ENCODE data around the gene RELL2.

DNA sequence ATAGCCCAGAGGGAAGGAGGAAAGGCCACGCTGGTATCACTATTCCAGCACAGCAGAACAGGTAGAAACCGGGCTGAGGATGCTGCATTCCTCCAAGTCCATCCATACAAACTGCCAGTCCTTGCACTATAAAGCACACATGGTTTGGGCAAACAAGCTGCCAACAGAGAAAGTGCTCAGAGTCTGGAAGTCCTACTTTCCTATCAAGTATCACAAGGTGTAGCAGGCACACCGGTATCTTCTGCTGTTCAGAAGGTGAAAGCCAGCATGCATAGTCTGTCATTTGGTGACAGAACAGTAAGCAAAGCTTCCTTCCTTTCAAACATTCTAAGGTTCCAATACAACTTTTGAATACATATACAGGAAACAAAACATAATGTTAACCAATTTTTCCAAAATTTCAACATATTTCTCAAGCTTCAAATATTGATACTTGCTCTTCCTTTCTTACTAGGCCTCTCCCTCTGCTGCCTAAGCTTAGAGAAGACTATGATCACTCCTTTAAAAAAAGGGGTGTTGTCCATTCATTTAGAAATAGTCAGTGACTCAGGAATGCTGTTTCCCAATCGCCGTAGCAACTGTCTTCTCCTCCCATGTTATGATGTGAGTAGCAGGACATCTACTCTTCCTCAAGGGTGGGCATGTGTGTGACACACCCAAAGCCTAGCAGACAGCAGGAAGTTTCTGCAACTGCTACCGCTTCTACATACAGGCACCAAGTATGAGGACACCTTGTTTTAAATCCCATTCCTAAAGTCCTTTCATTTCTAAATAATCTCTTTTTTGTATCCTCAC is 32.7 kb upstream of the RELL2 start:
- no peak for TF ChIP-seq CTCF (IDR thresholded peaks at IDR 0.05; ENCODE audit: low read length)
- no peak for TF ChIP-seq EZH2 (IDR thresholded peaks at IDR 0.05; ENCODE audit: borderline replicate concordance, low read length)

Measured in OCI-LY1 (cell line).